Measurements from ENCODE around the gene ANKRD53.

The ANKRD53 gene

GRCh38 chr2:70978341-70979179, at the start of gene ANKRD53:
TSS of gene ANKRD53 (plus strand) at chr2:70978630. CDS start at chr2:70978646, 16 bp downstream.
- peak within 1 kb of the TSS; percentile 18 for H3K27ac ChIP-seq (ENCODE audit: poor library complexity, severe bottlenecking)
- H3K36me3 ChIP-seq (ENCODE audit: low read depth), result no peaks in the 10 kb centered on the region
- H3K4me3 ChIP-seq (ENCODE audit: severe bottlenecking), result peak within 1 kb of the TSS; percentile 29
- peak; percentile 47 for ATAC-seq (ENCODE audit: low read depth)
- no peaks in the 10 kb centered on the region for H3K9me3 ChIP-seq (ENCODE audit: severe bottlenecking)
- DNase-seq (ENCODE audit: low spot score), result no peak
- TF ChIP-seq CTCF (IDR thresholded peaks at IDR 0.05; ENCODE audit: poor library complexity, severe bottlenecking), result no peak
- peaks cover 15% of the 10 kb centered on the region for H3K4me1 ChIP-seq (ENCODE audit: insufficient read depth, poor library complexity, severe bottlenecking)
- H3K27me3 ChIP-seq (ENCODE audit: insufficient read depth, poor library complexity, severe bottlenecking), result no peaks in the 10 kb centered on the region

- ATAC-seq (ENCODE audit: low read depth), result no peak
These were observed 47.8 kb upstream of the ANKRD53 start for GRCh38 chr2:70930371-70931329.

GRCh38 chr2:70931376-70932000, 46.9 kb upstream of the ANKRD53 start:
- no peak for ATAC-seq (ENCODE audit: low read depth)
- H3K9me3 ChIP-seq (ENCODE audit: severe bottlenecking), result no peaks in the 10 kb centered on the region
- no peak for TF ChIP-seq CTCF (IDR thresholded peaks at IDR 0.05; ENCODE audit: poor library complexity, severe bottlenecking)
- no peak overlapping the region for H3K27ac ChIP-seq (ENCODE audit: poor library complexity, severe bottlenecking)
- H3K36me3 ChIP-seq (ENCODE audit: low read depth), result no peaks in the 10 kb centered on the region
- no peak overlapping the region for H3K4me3 ChIP-seq (ENCODE audit: severe bottlenecking)
- no peaks in the 10 kb centered on the region for H3K4me1 ChIP-seq (ENCODE audit: insufficient read depth, poor library complexity, severe bottlenecking)
- no peak for DNase-seq (ENCODE audit: low spot score)
- no peaks in the 10 kb centered on the region for H3K27me3 ChIP-seq (ENCODE audit: insufficient read depth, poor library complexity, severe bottlenecking)

More at GRCh38 chr2:70930371-70931329, 47.8 kb upstream of the ANKRD53 start:
- H3K27me3 ChIP-seq (ENCODE audit: insufficient read depth, poor library complexity, severe bottlenecking), result no peaks in the 10 kb centered on the region
- no peak for TF ChIP-seq CTCF (IDR thresholded peaks at IDR 0.05; ENCODE audit: poor library complexity, severe bottlenecking)
- no peak for DNase-seq (ENCODE audit: low spot score)
- no peaks in the 10 kb centered on the region for H3K4me1 ChIP-seq (ENCODE audit: insufficient read depth, poor library complexity, severe bottlenecking)
- no peak overlapping the region for H3K27ac ChIP-seq (ENCODE audit: poor library complexity, severe bottlenecking)
- H3K4me3 ChIP-seq (ENCODE audit: severe bottlenecking), result no peak overlapping the region
- H3K36me3 ChIP-seq (ENCODE audit: low read depth), result no peaks in the 10 kb centered on the region
- H3K9me3 ChIP-seq (ENCODE audit: severe bottlenecking), result no peaks in the 10 kb centered on the region

GRCh38 chr2:70932631-70933230, 45.7 kb upstream of the ANKRD53 start:
- DNase-seq (ENCODE audit: low spot score) (no peak), ATAC-seq (ENCODE audit: low read depth) (no peak)
- no peak overlapping the region for H3K4me3 ChIP-seq (ENCODE audit: severe bottlenecking)
- H3K27ac ChIP-seq (ENCODE audit: poor library complexity, severe bottlenecking), result no peak overlapping the region
- no peaks in the 10 kb centered on the region for H3K4me1 ChIP-seq (ENCODE audit: insufficient read depth, poor library complexity, severe bottlenecking)
- no peaks in the 10 kb centered on the region for H3K9me3 ChIP-seq (ENCODE audit: severe bottlenecking)
- no peak for TF ChIP-seq CTCF (IDR thresholded peaks at IDR 0.05; ENCODE audit: poor library complexity, severe bottlenecking)
- H3K36me3 ChIP-seq (ENCODE audit: low read depth), result no peaks in the 10 kb centered on the region
- no peaks in the 10 kb centered on the region for H3K27me3 ChIP-seq (ENCODE audit: insufficient read depth, poor library complexity, severe bottlenecking)
